Liver (tissue), 9 donors: Measurements from ENCODE around the gene ZCCHC8. TPM values are rescaled to one million over a fixed set of nuclear protein-coding genes. Genes with fewer than 3 reads are reported as not detected.

Source experiments
- DNase-seq: peaks from one replicate; pipeline ENCODE4 v3.0.0-alpha.2; 2017; ENCODE audit warnings: low spot score
- H3K27ac ChIP-seq, 2 donors: one replicate each; pipeline ENCODE4 v1.7.0; 2013; ENCODE audit warnings: inconsistent platforms in 2 of 2, low read length in 2 of 2, control low read depth in 1 of 2, low read depth in 1 of 2, mild to moderate bottlenecking in 1 of 2
- H3K27me3 ChIP-seq, 4 donors: one replicate each; pipeline versions ENCODE4 v1.6.1 to v1.7.0; 2013; ENCODE audit warnings: low read length in 3 of 4, inconsistent platforms in 1 of 4, mild to moderate bottlenecking in 1 of 4, moderate library complexity in 1 of 4; ENCODE audit not compliant: control insufficient read depth in 4 of 4, insufficient read depth in 4 of 4
- H3K36me3 ChIP-seq, 4 donors: one replicate each; pipeline versions ENCODE4 v1.6.1 to v1.7.0; 2013; ENCODE audit warnings: low read length in 3 of 4, mild to moderate bottlenecking in 3 of 4, low read depth in 1 of 4, moderate library complexity in 1 of 4; ENCODE audit not compliant: control insufficient read depth in 4 of 4, insufficient read depth in 3 of 4
- H3K4me1 ChIP-seq, 4 donors: one replicate each; pipeline versions ENCODE4 v1.6.1 to v1.7.0; 2013; ENCODE audit warnings: low read length in 3 of 4, mild to moderate bottlenecking in 3 of 4, moderate library complexity in 1 of 4; ENCODE audit not compliant: control insufficient read depth in 4 of 4, insufficient read depth in 4 of 4
- H3K4me3 ChIP-seq, 3 donors: one replicate each; pipeline versions ENCODE4 v1.6.1 to v1.7.0; 2013; ENCODE audit warnings: low read length in 3 of 3, control low read depth in 1 of 3, low read depth in 1 of 3, mild to moderate bottlenecking in 1 of 3
- H3K9ac ChIP-seq, 2 donors: one replicate each; pipeline ENCODE4 v1.7.0; 2013; ENCODE audit warnings: low read length in 2 of 2, mild to moderate bottlenecking in 2 of 2, moderate library complexity in 2 of 2, control low read depth in 1 of 2, low read depth in 1 of 2
- H3K9me3 ChIP-seq, 4 donors: one replicate each; pipeline versions ENCODE4 v1.6.1 to v1.7.0; 2013; ENCODE audit warnings: low read length in 3 of 4; ENCODE audit not compliant: control insufficient read depth in 4 of 4
- ATF3 ChIP-seq: IDR thresholded peaks from 2 replicates; pipeline ENCODE4 v1.6.1; 2016; ENCODE audit warnings: antibody characterized with exemption
- CTCF ChIP-seq: fragments of 150-350 bp; IDR thresholded peaks from 2 replicates; pipeline ENCODE4 v1.5.1; 2017; ENCODE audit warnings: improper control_type of control experiment, low read depth, low read length; ENCODE audit not compliant: missing input control
- EGR1 ChIP-seq, 2 donors: IDR thresholded peaks; 2 replicates each; pipeline ENCODE4 v1.6.1; 2016 to 2018; ENCODE audit warnings: antibody characterized with exemption in 2 of 2, low read depth in 2 of 2
- FOXA1 ChIP-seq: IDR thresholded peaks from 2 replicates; pipeline ENCODE4 v1.6.1; 2016; ENCODE audit warnings: antibody characterized with exemption
- FOXA2 ChIP-seq: IDR thresholded peaks from 2 replicates; pipeline ENCODE4 v1.6.1; 2016; ENCODE audit warnings: antibody characterized with exemption
- GABPA ChIP-seq, 2 donors: IDR thresholded peaks in 1 of 2; conservative IDR thresholded peaks in 1 of 2; 2 replicates each; pipeline ENCODE4 v1.6.1; 2016; ENCODE audit warnings: antibody characterized with exemption in 2 of 2, mild to moderate bottlenecking in 1 of 2, moderate library complexity in 1 of 2
- HNF4A ChIP-seq, 2 donors: conservative IDR thresholded peaks; 2 replicates each; pipeline ENCODE4 v1.6.1; 2016; ENCODE audit warnings: antibody characterized with exemption in 2 of 2, mild to moderate bottlenecking in 2 of 2
- HNF4G ChIP-seq: IDR thresholded peaks from 2 replicates; pipeline ENCODE4 v1.6.1; 2016; ENCODE audit warnings: antibody characterized with exemption
- JUND ChIP-seq, 2 donors: IDR thresholded peaks; 2 replicates each; pipeline ENCODE4 v1.6.1; 2016; ENCODE audit warnings: antibody characterized with exemption in 2 of 2
- NR2F2 ChIP-seq: IDR thresholded peaks from 2 replicates; pipeline ENCODE4 v1.6.1; 2016; ENCODE audit warnings: antibody characterized with exemption
- RAD21 ChIP-seq, 2 donors: IDR thresholded peaks; 2 replicates each; pipeline ENCODE4 v1.6.1; 2016; ENCODE audit warnings: antibody characterized with exemption in 2 of 2, mild to moderate bottlenecking in 2 of 2
- REST ChIP-seq: IDR thresholded peaks from 2 replicates; pipeline ENCODE4 v1.6.1; 2016; ENCODE audit warnings: antibody characterized with exemption, mild to moderate bottlenecking
- RXRA ChIP-seq, 2 donors: IDR thresholded peaks; 2 replicates each; pipeline ENCODE4 v1.6.1; 2017 to 2018; ENCODE audit warnings: antibody characterized with exemption in 2 of 2, mild to moderate bottlenecking in 1 of 2
- SP1 ChIP-seq: IDR thresholded peaks from 2 replicates; pipeline ENCODE4 v1.6.1; 2018; ENCODE audit warnings: antibody characterized with exemption, mild to moderate bottlenecking
- TAF1 ChIP-seq: conservative IDR thresholded peaks from 2 replicates; pipeline ENCODE4 v1.6.1; 2016; ENCODE audit warnings: antibody characterized with exemption, mild to moderate bottlenecking
- YY1 ChIP-seq: IDR thresholded peaks from 2 replicates; pipeline ENCODE4 v1.6.1; 2016; ENCODE audit warnings: antibody characterized with exemption, mild to moderate bottlenecking
- ZBTB33 ChIP-seq: IDR thresholded peaks from 2 replicates; pipeline ENCODE4 v1.6.1; 2016; ENCODE audit warnings: antibody characterized with exemption
- WGBS: extraction: QIAGEN DNeasy Blood & Tissue Kit; methylation state at CpG from one replicate; pipeline ENCODE4 v1.1.7; 2013; 5-methylcytosine and 5-hydroxymethylcytosine counted together
- polyA plus RNA-seq, 2 donors: library from polyadenylated mRNA; stranded (reverse) in 1 of 2; unstranded in 1 of 2; fragments of 200-250 nt in 1 of 2; fragments of >200 nt in 1 of 2; fragmentation: Nextera tagmentation in 1 of 2; extraction: Ambion mirVana in 1 of 2; gene quantifications; one replicate each; pipeline versions ENCODE4 v1.2.1 to v1.2.3, GENCODE V29; 2013 to 2015
- total RNA-seq, 2 donors: library from RNA; depleted of rRNA; stranded (reverse); fragments of >200 nt; gene quantifications; one replicate each; pipeline ENCODE4 v1.2.3, GENCODE V29; 2014
- TF ChIP-seq, protein P1 (sequence below): IDR thresholded peaks from 2 replicates; pipeline ENCODE4 v1.6.1; 2016; ENCODE audit warnings: antibody characterized with exemption
- donor health status: healthy.
- donor health status: healthy.
- donor health status: healthy.
- donor health status: healthy.
- donor health status: healthy.

Gene ZCCHC8
- total and polyA plus RNA-seq, 4 donors: 5.2 to 20.5 (median 12.9) TPM

DNA sequence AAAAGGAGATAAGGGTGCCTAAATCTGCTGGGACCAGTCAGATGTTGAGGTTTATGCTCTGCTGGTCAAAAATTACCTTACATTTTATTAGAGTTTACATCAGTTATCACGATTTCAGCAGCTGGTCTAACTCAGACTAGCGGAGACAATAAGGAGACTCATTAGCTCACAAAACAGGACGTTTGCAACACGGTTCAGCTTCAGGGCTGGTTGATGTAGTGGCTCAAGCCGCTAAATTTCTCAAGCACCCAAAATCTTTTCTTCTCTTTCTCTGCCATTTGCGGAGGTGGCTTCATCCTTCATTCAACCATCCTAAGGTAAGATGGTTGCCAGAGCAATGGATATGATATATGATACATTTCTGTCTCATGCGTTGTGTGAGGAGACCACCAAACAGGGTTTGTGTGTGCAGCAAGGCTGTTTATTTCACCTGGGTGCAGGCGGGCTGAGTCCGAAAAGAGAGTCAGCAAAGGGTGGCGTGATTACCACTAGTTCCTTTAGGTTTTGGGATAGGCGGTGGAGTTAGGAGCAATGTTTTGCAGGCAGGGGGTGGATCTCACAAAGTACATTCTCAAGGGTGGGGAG lies 47.9 kb downstream of the ZCCHC8 start:
- Histone ChIP-seq H3K4me1 (no peaks in the 10 kb centered on the region), H3K27me3 (no peaks in the 10 kb centered on the region), H3K36me3 (no peaks in the 10 kb centered on the region), H3K9me3 (no peaks in the 10 kb centered on the region), H3K4me3 (no peak overlapping the region), H3K27ac (no peak overlapping the region), H3K9ac (no peak overlapping the region)
- TF ChIP-seq CTCF (no peak), RXRA (IDR thresholded peaks at IDR 0.05) (no peak), FOXA1 (no peak), HNF4G (no peak), ZBTB33 (no peak), GABPA (IDR thresholded peaks at IDR 0.05 in 1 of 2, conservative IDR thresholded peaks at IDR 0.05 in 1 of 2) (no peak), SP1 (no peak), NR2F2 (no peak), ATF3 (no peak), YY1 (no peak), EGR1 (IDR thresholded peaks at IDR 0.05; ENCODE audit: low read depth in 2 of 2) (no peak), JUND (IDR thresholded peaks at IDR 0.05) (no peak), HNF4A (conservative IDR thresholded peaks at IDR 0.05) (no peak), RAD21 (IDR thresholded peaks at IDR 0.05) (no peak), REST (no peak), FOXA2 (no peak), TAF1 (no peak)
- TF ChIP-seq, protein P1, sequence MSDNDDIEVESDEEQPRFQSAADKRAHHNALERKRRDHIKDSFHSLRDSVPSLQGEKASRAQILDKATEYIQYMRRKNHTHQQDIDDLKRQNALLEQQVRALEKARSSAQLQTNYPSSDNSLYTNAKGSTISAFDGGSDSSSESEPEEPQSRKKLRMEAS: no peak
- WGBS: 86% methylated on average over 11 of the region's 11 CpGs
- DNase-seq: no peak
